Esophagus (tissue), 2 donors: ENCODE data around the gene ZBTB43. TPM values are rescaled to one million over a fixed set of nuclear protein-coding genes. Genes with fewer than 3 reads are reported as not detected.

Experiments used
- H3K27ac ChIP-seq, 2 donors: one replicate each; pipeline ENCODE4 v1.5.1; 2013; ENCODE audit warnings: low read depth in 2 of 2, mild to moderate bottlenecking in 2 of 2, inconsistent platforms in 1 of 2, low read length in 1 of 2, moderate library complexity in 1 of 2
- H3K27me3 ChIP-seq, 2 donors: one replicate each; pipeline ENCODE4 v1.6.1; 2013; ENCODE audit warnings: low read length in 2 of 2, control low read depth in 1 of 2, mild to moderate bottlenecking in 1 of 2; ENCODE audit not compliant: insufficient read depth in 2 of 2, control insufficient read depth in 1 of 2
- H3K36me3 ChIP-seq, 2 donors: one replicate each; pipeline ENCODE4 v1.6.1; 2013; ENCODE audit warnings: low read length in 1 of 2; ENCODE audit not compliant: control insufficient read depth in 2 of 2, insufficient read depth in 2 of 2
- H3K4me1 ChIP-seq, 2 donors: one replicate each; pipeline ENCODE4 v1.6.1; 2013; ENCODE audit warnings: low read length in 1 of 2; ENCODE audit not compliant: control insufficient read depth in 2 of 2, insufficient read depth in 2 of 2
- H3K4me3 ChIP-seq, 2 donors: one replicate each; pipeline ENCODE4 v1.5.1; 2013; ENCODE audit warnings: low read length in 2 of 2, mild to moderate bottlenecking in 2 of 2, low read depth in 1 of 2, moderate library complexity in 1 of 2
- H3K9me3 ChIP-seq, 2 donors: one replicate each; pipeline ENCODE4 v1.6.1; 2013; ENCODE audit warnings: mild to moderate bottlenecking in 2 of 2, low read depth in 1 of 2, low read length in 1 of 2, moderate library complexity in 1 of 2; ENCODE audit not compliant: control insufficient read depth in 2 of 2, insufficient read depth in 1 of 2
- WGBS, 2 donors: extraction: QIAGEN DNeasy Blood & Tissue Kit; methylation state at CpG; one replicate each; pipeline ENCODE4 v1.1.7; 2013; 5-methylcytosine and 5-hydroxymethylcytosine counted together
- polyA plus RNA-seq, 2 donors: library from polyadenylated mRNA; stranded (reverse); fragments of 200-250 nt; gene quantifications; one replicate each; pipeline ENCODE4 v1.2.3, GENCODE V29; 2013
- donor health status: healthy with polysubstance abuse.
- donor health status: Bipolar disorder and iron deficiency.

ZBTB43 gene
- polyA plus RNA-seq, 2 donors: 4.8 to 5.0 TPM

DNA sequence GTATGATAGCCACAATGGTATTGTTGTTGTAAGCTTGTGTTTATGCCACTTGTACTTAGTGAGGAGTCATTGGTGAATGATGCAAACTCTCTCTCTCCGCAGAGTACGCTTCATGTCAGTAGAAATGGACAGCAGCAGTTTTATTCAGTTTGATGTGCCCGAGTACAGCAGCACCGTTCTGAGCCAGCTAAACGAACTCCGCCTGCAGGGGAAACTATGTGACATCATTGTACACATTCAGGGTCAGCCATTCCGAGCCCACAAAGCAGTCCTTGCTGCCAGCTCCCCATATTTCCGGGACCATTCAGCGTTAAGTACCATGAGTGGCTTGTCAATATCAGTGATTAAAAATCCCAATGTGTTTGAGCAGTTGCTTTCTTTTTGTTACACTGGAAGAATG is 74.4 kb downstream of the ZBTB43 start:
- H3K27me3 ChIP-seq: no peaks in the 10 kb centered on the region
- H3K4me1 ChIP-seq: no peaks in the 10 kb centered on the region
- no peaks in the 10 kb centered on the region for H3K9me3 ChIP-seq
- H3K36me3 ChIP-seq: peaks cover 4 to 15% of the 10 kb centered on the region in 2 donors
- no peak overlapping the region for H3K27ac ChIP-seq
- 80 to 82% methylated on average over 9 of the region's 9 CpGs for WGBS, 2 donors
- H3K4me3 ChIP-seq: no peak overlapping the region

DNA sequence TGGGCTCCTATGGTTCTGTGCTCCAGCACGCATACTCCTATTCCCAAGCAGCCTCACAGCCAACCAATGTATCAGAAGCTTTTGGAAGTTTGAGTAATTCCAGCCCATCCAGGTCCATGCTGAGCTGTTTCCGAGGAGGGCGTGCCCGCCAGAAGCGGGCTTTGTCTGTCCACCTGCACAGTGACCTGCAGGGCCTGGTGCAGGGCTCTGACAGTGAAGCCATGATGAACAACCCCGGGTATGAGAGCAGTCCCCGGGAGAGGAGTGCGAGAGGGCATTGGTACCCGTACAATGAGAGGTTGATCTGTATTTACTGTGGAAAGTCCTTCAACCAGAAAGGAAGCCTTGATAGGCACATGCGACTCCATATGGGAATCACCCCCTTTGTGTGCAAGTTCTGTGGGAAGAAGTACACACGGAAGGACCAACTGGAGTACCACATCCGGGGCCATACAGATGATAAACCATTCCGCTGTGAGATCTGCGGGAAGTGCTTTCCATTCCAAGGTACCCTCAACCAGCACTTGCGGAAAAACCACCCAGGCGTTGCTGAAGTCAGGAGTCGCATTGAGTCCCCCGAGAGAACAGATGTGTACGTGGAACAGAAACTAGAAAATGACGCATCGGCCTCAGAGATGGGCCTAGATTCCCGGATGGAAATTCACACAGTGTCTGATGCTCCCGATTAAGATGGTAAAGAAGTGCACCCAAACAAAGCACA is 75.5 kb downstream of the ZBTB43 start:
- peaks cover 4 to 15% of the 10 kb centered on the region in 2 donors for H3K36me3 ChIP-seq
- peak overlapping the region in 1 of 2 donors; percentile 24 for H3K27ac ChIP-seq
- 92 to 93% methylated on average over 23 of the region's 23 CpGs for WGBS, 2 donors
- no peaks in the 10 kb centered on the region for H3K27me3 ChIP-seq
- no peaks in the 10 kb centered on the region for H3K4me1 ChIP-seq
- no peak overlapping the region for H3K4me3 ChIP-seq
- no peaks in the 10 kb centered on the region for H3K9me3 ChIP-seq

DNA sequence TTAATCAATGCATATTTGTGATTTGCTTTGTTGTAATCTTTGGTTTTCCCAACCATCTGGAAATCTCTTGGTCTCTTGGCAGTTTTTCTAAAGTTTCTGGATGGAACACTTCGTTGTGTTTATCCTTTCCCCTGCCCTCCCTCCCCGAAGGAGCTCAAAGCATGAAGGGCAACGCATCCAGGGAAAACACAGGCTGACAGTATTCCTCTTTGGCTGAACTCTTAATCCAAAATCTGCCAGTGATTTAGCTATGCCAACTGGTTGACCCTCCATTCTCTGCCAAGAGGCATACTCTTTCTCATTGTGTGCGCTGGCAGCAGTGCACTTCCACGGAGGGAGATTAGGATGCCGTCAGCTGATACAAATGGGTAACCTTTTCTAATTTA is 76.1 kb downstream of the ZBTB43 start:
- H3K4me1 ChIP-seq: no peaks in the 10 kb centered on the region
- WGBS, 2 donors: 77 to 86% methylated on average over 6 of the region's 6 CpGs
- H3K27ac ChIP-seq: no peak overlapping the region
- H3K9me3 ChIP-seq: no peaks in the 10 kb centered on the region
- H3K4me3 ChIP-seq: no peak overlapping the region
- H3K36me3 ChIP-seq: peaks cover 4 to 15% of the 10 kb centered on the region in 2 donors
- H3K27me3 ChIP-seq: no peaks in the 10 kb centered on the region

DNA sequence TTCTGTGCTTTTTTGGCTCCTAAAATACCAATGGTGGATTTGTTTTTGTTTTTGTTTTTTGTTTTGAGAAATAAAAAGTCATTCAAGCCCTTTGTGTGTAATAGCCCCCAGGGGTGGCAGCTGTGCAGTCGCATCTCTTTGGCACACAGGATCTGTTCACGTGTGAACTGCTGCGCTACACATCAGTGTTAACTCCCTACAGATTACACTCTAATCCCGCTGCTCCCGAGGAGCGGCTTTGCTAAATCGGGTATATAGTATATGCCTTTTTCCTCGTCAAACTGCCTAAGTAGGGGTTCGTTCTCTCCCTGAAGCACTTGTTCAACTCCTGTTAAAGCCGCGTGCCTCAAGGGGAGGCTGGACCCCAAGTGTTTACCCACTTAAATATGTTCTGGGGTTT is 77.9 kb downstream of the ZBTB43 start:
- WGBS, 2 donors: 93 to 94% methylated on average over 11 of the region's 11 CpGs
- no peak overlapping the region for H3K27ac ChIP-seq
- no peak overlapping the region for H3K4me3 ChIP-seq
- H3K36me3 ChIP-seq: peaks cover 4 to 15% of the 10 kb centered on the region in 2 donors
- no peaks in the 10 kb centered on the region for H3K27me3 ChIP-seq
- H3K9me3 ChIP-seq: no peaks in the 10 kb centered on the region
- H3K4me1 ChIP-seq: no peaks in the 10 kb centered on the region

DNA sequence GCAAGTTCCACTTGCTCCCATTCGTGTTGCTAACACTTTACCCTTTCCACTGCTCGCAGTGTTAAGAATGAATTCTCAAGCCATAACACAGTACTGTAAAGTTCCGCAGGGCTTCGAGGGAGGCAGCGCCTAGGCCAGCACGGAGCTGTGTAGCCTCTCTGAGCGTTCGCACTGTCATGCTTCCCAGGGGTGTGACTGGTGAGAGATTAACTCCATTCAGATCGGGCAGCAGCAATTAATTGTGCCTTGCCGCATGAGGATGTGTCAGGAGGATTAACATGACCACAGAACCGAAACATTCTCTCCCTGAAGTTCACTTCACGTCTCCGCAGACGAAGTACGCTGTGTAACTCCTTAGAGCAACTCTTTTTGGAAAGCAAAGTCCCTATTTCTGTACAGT is 78.8 kb downstream of the ZBTB43 start:
- H3K27me3 ChIP-seq: no peaks in the 10 kb centered on the region
- peaks cover 4 to 15% of the 10 kb centered on the region in 2 donors for H3K36me3 ChIP-seq
- no peak overlapping the region for H3K4me3 ChIP-seq
- 48 to 63% methylated on average over 15 of the region's 15 CpGs for WGBS, 2 donors
- H3K9me3 ChIP-seq: no peaks in the 10 kb centered on the region
- H3K27ac ChIP-seq: no peak overlapping the region
- no peaks in the 10 kb centered on the region for H3K4me1 ChIP-seq

DNA sequence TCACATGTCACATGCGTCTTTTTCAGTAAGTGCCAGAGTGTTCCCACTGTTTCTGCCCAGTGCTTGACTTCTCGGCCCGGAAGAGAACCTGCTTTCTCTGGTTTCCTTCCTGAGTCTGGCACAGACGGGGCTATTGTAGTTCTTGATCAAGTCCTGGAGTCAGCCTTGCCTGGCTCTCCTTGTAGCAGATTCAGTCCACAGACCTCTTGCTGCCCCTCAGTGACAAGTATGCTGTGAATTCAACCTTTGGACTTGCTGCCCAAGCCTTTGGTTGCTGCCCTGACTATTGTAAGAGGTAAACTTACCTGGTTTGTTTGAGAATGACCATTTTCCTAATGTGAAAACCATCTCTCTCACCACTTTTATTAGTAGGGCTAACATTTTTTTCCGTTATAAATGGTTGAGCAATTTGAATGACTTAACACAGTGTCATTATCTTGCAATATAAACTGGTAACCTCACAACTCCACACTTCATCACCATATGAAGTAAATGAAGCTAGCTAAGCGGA is 80.3 kb downstream of the ZBTB43 start:
- no peaks in the 10 kb centered on the region for H3K27me3 ChIP-seq
- no peaks in the 10 kb centered on the region for H3K9me3 ChIP-seq
- H3K36me3 ChIP-seq: peaks cover 4 to 5% of the 10 kb centered on the region in 2 donors
- 78 to 83% methylated on average over 6 of the region's 6 CpGs for WGBS, 2 donors
- no peaks in the 10 kb centered on the region for H3K4me1 ChIP-seq
- no peak overlapping the region for H3K27ac ChIP-seq
- H3K4me3 ChIP-seq: no peak overlapping the region

DNA sequence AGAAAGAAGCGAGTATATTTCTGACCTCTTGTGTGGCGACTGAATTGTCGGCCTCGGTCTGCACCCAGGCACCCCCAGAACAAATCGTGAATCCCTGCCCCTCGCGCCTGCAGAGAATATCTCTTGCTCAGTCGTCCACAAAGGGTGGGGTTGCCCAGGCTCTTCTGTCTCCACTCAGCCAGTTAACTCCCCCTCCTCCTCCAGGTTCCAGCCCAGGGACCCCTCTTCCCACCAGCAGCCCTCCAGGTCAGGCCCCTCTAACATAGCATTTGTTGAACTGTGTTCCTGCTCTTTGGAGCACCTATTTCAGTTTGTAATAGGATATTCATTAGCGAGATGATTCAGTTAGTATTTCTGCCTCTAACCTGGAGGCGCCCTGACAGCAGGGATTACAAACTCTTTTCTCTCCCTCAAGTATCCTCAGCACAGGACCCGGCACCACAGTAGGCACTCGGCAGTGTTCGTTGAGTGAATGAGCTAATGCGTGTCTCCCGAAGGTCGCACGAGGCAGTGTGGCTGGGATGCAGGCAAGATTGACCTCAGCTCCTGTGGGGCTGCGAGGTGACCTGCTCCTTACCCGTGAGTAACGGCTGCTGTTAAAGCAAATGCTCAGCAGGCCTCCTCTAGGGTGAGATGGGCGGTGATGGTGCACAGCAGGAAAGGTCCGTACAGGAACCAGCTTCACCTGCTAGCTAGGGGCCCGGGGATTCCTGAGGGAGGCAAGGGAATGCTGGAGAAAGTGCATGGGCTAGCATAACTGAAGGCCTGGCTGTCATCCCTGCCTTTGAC is 81.4 kb downstream of the ZBTB43 start:
- no peaks in the 10 kb centered on the region for H3K36me3 ChIP-seq
- no peak overlapping the region for H3K4me3 ChIP-seq
- H3K27me3 ChIP-seq: no peaks in the 10 kb centered on the region
- no peaks in the 10 kb centered on the region for H3K9me3 ChIP-seq
- no peaks in the 10 kb centered on the region for H3K4me1 ChIP-seq
- no peak overlapping the region for H3K27ac ChIP-seq
- 86 to 87% methylated on average over 23 of the region's 23 CpGs for WGBS, 2 donors

DNA sequence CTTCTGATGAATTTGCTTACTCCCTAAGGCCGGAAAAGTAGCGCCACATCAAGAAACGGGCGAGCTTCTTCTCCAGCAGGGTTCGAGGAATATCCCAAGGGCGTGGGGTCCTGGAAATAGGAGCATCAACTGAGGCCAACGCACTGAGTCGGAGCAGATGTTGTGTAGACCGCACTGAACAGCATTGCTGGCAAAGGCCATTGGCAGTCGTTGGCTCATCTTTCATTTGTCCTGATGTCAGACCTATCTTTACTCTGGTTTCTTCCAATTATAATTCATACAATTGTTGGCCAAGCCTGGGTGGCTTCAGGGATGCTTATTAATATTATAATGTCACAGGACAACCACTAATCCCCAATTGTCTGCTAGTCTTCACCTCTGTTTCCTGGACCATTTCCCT is 82.1 kb downstream of the ZBTB43 start:
- Histone ChIP-seq H3K27me3 (no peaks in the 10 kb centered on the region), H3K27ac (no peak overlapping the region), H3K9me3 (no peaks in the 10 kb centered on the region), H3K36me3 (no peaks in the 10 kb centered on the region), H3K4me3 (no peak overlapping the region), H3K4me1 (no peaks in the 10 kb centered on the region)
- 82 to 83% methylated on average over 10 of the region's 10 CpGs for whole genome bisulfite sequencing, 2 donors
